Prostate gland (tissue), 2 donors: Measurements from ENCODE around the gene SMYD1.

Experiments used
- CTCF ChIP-seq, 4 experiments: fragments of 200-600 bp in 2 of 4; fragments of 450-650 bp in 2 of 4; sonication (generic) in 2 of 4; IDR thresholded peaks; 1 replicate in 3 of 4; 2 replicates in 1 of 4; pipeline ENCODE4 v1.5.1; 2016 to 2019; ENCODE audit warnings: antibody characterized with exemption in 4 of 4, mild to moderate bottlenecking in 2 of 4, moderate library complexity in 2 of 4
- POLR2A ChIP-seq: fragments of 450-650 bp; IDR thresholded peaks from one replicate; pipeline ENCODE4 v1.6.1; 2016; ENCODE audit warnings: antibody characterized with exemption, mild to moderate bottlenecking
- POLR2AphosphoS5 ChIP-seq: sonication (generic); formaldehyde crosslinking; IDR thresholded peaks from one replicate; pipeline ENCODE4 v1.6.1; 2017; ENCODE audit warnings: antibody characterized with exemption

GRCh38 chr2:88085099-88085498 is 17.5 kb downstream of the SMYD1 start:
- TF ChIP-seq CTCF (IDR thresholded peaks at IDR 0.05) (no peak), POLR2AphosphoS5 (no peak), POLR2A (no peak)
